IMR-90 (cell line): Measurements from ENCODE around the gene GGA3. TPM values are rescaled to one million over a fixed set of nuclear protein-coding genes. Genes with fewer than 3 reads are reported as not detected.

Experiments used
- ATAC-seq: fragments of 200-7000 bp; cut with Tn5 transposase; 2 replicates; pipeline ENCODE4 v1.9.1; 2020; ENCODE audit warnings: low read depth, mild to moderate bottlenecking, moderate library complexity
- BruUV-seq: library from RNA; stranded (reverse); fragments of 400-500 nt; replicated peaks from 2 replicates; lab custom pipeline; 2021; lab: Mats Ljungman, UMichigan
- CTCF ChIA-PET: fragments of 300-600 bp; formaldehyde crosslinking; extraction: SDS; loops from one replicate; lab custom pipeline; 2021; ENCODE audit warnings: antibody characterized with exemption; lab: Yijun Ruan, JAX
- POLR2A ChIA-PET: fragments of 300-600 bp; sonication (Branson Sonifier 250); formaldehyde crosslinking; loops from one replicate; lab custom pipeline; 2022; ENCODE audit warnings: antibody characterized with exemption; ENCODE audit not compliant: unreplicated experiment; lab: Charles Lee
- DNase-seq: peaks from one replicate; pipeline ENCODE4 v3.0.0; 2013
- H2AFZ ChIP-seq: replicated peaks from 2 replicates; pipeline ENCODE3; 2013; ENCODE audit warnings: low read length, mild to moderate bottlenecking; ENCODE audit not compliant: poor library complexity
- H2AK5ac ChIP-seq: 2 replicates; pipeline ENCODE4 v1.6.1; 2013; ENCODE audit warnings: low read depth, low read length, inconsistent platforms
- H2AK9ac ChIP-seq: replicated peaks from 2 replicates; pipeline ENCODE3; 2013; ENCODE audit warnings: mild to moderate bottlenecking, low read depth, low read length, moderate library complexity; ENCODE audit not compliant: poor library complexity
- H2BK120ac ChIP-seq: 2 replicates; pipeline ENCODE4 v1.6.1; 2013; ENCODE audit warnings: low read depth, low read length, inconsistent platforms
- H2BK15ac ChIP-seq: 3 replicates; pipeline ENCODE4 v1.6.1; 2013; ENCODE audit warnings: low read depth, low read length, inconsistent platforms
- H2BK20ac ChIP-seq: 2 replicates; pipeline ENCODE4 v1.6.1; 2013; ENCODE audit warnings: low read depth, mild to moderate bottlenecking, inconsistent platforms, low read length, moderate library complexity
- H2BK5ac ChIP-seq: 2 replicates; pipeline ENCODE4 v1.6.1; 2013; ENCODE audit warnings: mild to moderate bottlenecking, low read depth, low read length, inconsistent platforms; ENCODE audit not compliant: poor library complexity, severe bottlenecking
- H3K14ac ChIP-seq: replicated peaks from 2 replicates; pipeline ENCODE4 v1.6.1; 2013; ENCODE audit warnings: low read depth, low read length, inconsistent platforms
- H3K18ac ChIP-seq: 2 replicates; pipeline ENCODE4 v1.6.1; 2013; ENCODE audit warnings: low read depth, low read length, control low read depth
- H3K23ac ChIP-seq: 2 replicates; pipeline ENCODE4 v1.6.1; 2013; ENCODE audit warnings: low read depth, low read length, inconsistent platforms
- H3K27ac ChIP-seq: 2 replicates; pipeline ENCODE4 v1.5.1; 2013; ENCODE audit warnings: mild to moderate bottlenecking, control low read depth, low read length; ENCODE audit not compliant: insufficient read depth
- H3K27me3 ChIP-seq: 2 replicates; pipeline ENCODE4 v1.6.1; 2013; ENCODE audit warnings: low read length; ENCODE audit not compliant: control insufficient read depth, insufficient read depth
- H3K36me3 ChIP-seq: 2 replicates; pipeline ENCODE4 v1.6.1; 2013; ENCODE audit warnings: low read length, mixed read lengths; ENCODE audit not compliant: control insufficient read depth, insufficient read depth
- H3K4ac ChIP-seq: 2 replicates; pipeline ENCODE4 v1.6.1; 2013; ENCODE audit warnings: low read depth, low read length, inconsistent platforms
- H3K4me1 ChIP-seq: 2 replicates; pipeline ENCODE4 v1.6.1; 2013; ENCODE audit warnings: low read length, mixed read lengths; ENCODE audit not compliant: control insufficient read depth, insufficient read depth
- H3K4me2 ChIP-seq: 2 replicates; pipeline ENCODE4 v1.6.1; 2013; ENCODE audit warnings: low read depth, mild to moderate bottlenecking, control low read depth, low read length, moderate library complexity
- H3K4me3 ChIP-seq: 2 replicates; pipeline ENCODE4 v1.5.1; 2013; ENCODE audit warnings: low read depth, mild to moderate bottlenecking, control low read depth, low read length, moderate library complexity; ENCODE audit not compliant: insufficient read depth
- H3K56ac ChIP-seq: 2 replicates; pipeline ENCODE4 v1.6.1; 2013; ENCODE audit warnings: low read length, inconsistent platforms; ENCODE audit not compliant: insufficient read depth; ENCODE audit errors: extremely low read depth
- H3K79me1 ChIP-seq, 2 experiments: 2 replicates each; pipeline ENCODE4 v1.6.1; 2013; ENCODE audit warnings: low read length in 2 of 2, inconsistent platforms in 1 of 2, low read depth in 1 of 2
- H3K9ac ChIP-seq: 2 replicates; pipeline ENCODE4 v1.6.1; 2013; ENCODE audit warnings: low read depth, low read length, control low read depth
- H3K9me1 ChIP-seq: 2 replicates; pipeline ENCODE4 v1.6.1; 2013; ENCODE audit warnings: low read length, inconsistent platforms; ENCODE audit not compliant: insufficient read depth
- H3K9me3 ChIP-seq: 2 replicates; pipeline ENCODE4 v1.6.1; 2013; ENCODE audit warnings: low read length; ENCODE audit not compliant: control insufficient read depth, insufficient read depth
- H4K20me1 ChIP-seq: 2 replicates; pipeline ENCODE4 v1.6.1; 2013; ENCODE audit warnings: low read length, inconsistent platforms; ENCODE audit not compliant: insufficient read depth
- H4K5ac ChIP-seq: 2 replicates; pipeline ENCODE4 v1.6.1; 2013; ENCODE audit warnings: mild to moderate bottlenecking, low read depth, low read length, control low read depth
- H4K8ac ChIP-seq, 2 experiments: 2 replicates each; pipeline ENCODE4 v1.6.1; 2013; ENCODE audit warnings: low read depth in 2 of 2, low read length in 2 of 2, control low read depth in 1 of 2, inconsistent platforms in 1 of 2
- H4K91ac ChIP-seq: 2 replicates; pipeline ENCODE4 v1.6.1; 2013; ENCODE audit warnings: low read depth, low read length, inconsistent platforms; ENCODE audit not compliant: insufficient read depth
- BHLHE40 ChIP-seq: fragments of 150-350 bp; IDR thresholded peaks from 2 replicates; pipeline ENCODE4 v1.6.1; 2016; ENCODE audit warnings: mild to moderate bottlenecking, low read depth, low read length
- CEBPB ChIP-seq: IDR thresholded peaks from 2 replicates; pipeline ENCODE4 v1.6.1; 2012; ENCODE audit warnings: low read depth, low read length, improper control_type of control experiment
- CHD1 ChIP-seq: IDR thresholded peaks from 2 replicates; pipeline ENCODE4 v1.6.1; 2012; ENCODE audit warnings: low read depth, low read length, improper control_type of control experiment
- FOS ChIP-seq: fragments of 150-350 bp; IDR thresholded peaks from 2 replicates; pipeline ENCODE4 v1.6.1; 2016; ENCODE audit warnings: low read depth, low read length
- MAFK ChIP-seq: IDR thresholded peaks from 2 replicates; pipeline ENCODE4 v1.6.1; 2012; ENCODE audit warnings: low read depth, low read length, improper control_type of control experiment
- MXI1 ChIP-seq: IDR thresholded peaks from 2 replicates; pipeline ENCODE4 v1.6.1; 2012; ENCODE audit warnings: low read depth, mild to moderate bottlenecking, low read length, moderate library complexity, borderline replicate concordance
- RCOR1 ChIP-seq: IDR thresholded peaks from 2 replicates; pipeline ENCODE4 v1.6.1; 2012; ENCODE audit warnings: mild to moderate bottlenecking, low read length, improper control_type of control experiment; ENCODE audit not compliant: insufficient replicate concordance
- RFX5 ChIP-seq: IDR thresholded peaks from 2 replicates; pipeline ENCODE4 v1.8.0; 2012; ENCODE audit warnings: low read depth, mild to moderate bottlenecking, low read length, moderate library complexity
- WGBS, 2 experiments: methylation state at CpG; one replicate each; pipeline versions ENCODE4 v1.1.5 to v1.1.7; 2013; ENCODE audit warnings: missing lambda C conversion rate in 2 of 2; ENCODE audit not compliant: insufficient read length in 1 of 2; ENCODE audit errors: extremely low coverage in 2 of 2; 5-methylcytosine and 5-hydroxymethylcytosine counted together
- dilution Hi-C: fragments of 300-500 bp; cut with HindIII; formaldehyde crosslinking; loops from one replicate; pipeline ENCODE4 v1.14.3; 2018; ENCODE audit warnings: low sequenced_read_pairs; ENCODE audit not compliant: unreplicated experiment
- in situ Hi-C: fragments of 300-500 bp; cut with MboI; formaldehyde crosslinking; loops from 3 replicates; pipeline ENCODE4 v1.14.3; 2019; ENCODE audit warnings: low sequenced_read_pairs, inconsistent platforms, mixed read lengths
- intact Hi-C: fragments of 100-400 bp; cut with micrococcal nuclease; formaldehyde crosslinking; loops from 2 replicates; pipeline ENCODE4 v1.10.0; 2022
- polyA plus RNA-seq, 3 experiments: library from polyadenylated mRNA; depleted of rRNA; stranded (reverse); fragments of >200 nt; gene quantifications; 2 replicates each; pipeline ENCODE4 v1.2.3, GENCODE V29; 2012; ENCODE audit warnings: low replicate concordance in 1 of 3
- total RNA-seq: library from RNA; depleted of rRNA; stranded (reverse); fragments of >200 nt; gene quantifications from 2 replicates; pipeline ENCODE4 v1.2.3, GENCODE V29; 2012

The GGA3 gene
- total and polyA plus RNA-seq, 2 of the 4 experiments (the other 2 are of a cell fraction) = 15.1 to 35.2 TPM

- H3K56ac ChIP-seq = no peak overlapping the region
- H2BK15ac ChIP-seq = no peak overlapping the region
- H3K9me3 ChIP-seq = no peaks in the 10 kb centered on the region
- peaks cover 5 to 24% of the 10 kb centered on the region in 2 experiments; a peak in 3 of 4 replicates for H3K79me1 ChIP-seq
- TF ChIP-seq BHLHE40 = no peak
- no peak for TF ChIP-seq CHD1
- no peak for TF ChIP-seq RCOR1
- no peak for TF ChIP-seq CEBPB
- TF ChIP-seq MAFK = no peak
- no peak for TF ChIP-seq RFX5
- no peak for TF ChIP-seq MXI1
- TF ChIP-seq FOS = no peak
- H2AK5ac ChIP-seq = no peak overlapping the region
- WGBS, 2 experiments = no CpG with 5 or more reads among the region's 9 CpGs
- dilution Hi-C loops (no loop called here), in situ Hi-C loops (loop anchor here (10.0 kb wide), 2 partner anchors 143 to 243 kb away; no protein-coding TSS in a partner anchor), intact Hi-C loops (loop anchor here (10.0 kb wide), 1 partner anchor 143 kb away; no protein-coding TSS in a partner anchor)
- CTCF ChIA-PET = no interaction called here
- H3K23ac ChIP-seq = no peak overlapping the region
- no peak for ATAC-seq
- no peaks in the 10 kb centered on the region for H3K9me1 ChIP-seq
- no peak overlapping the region for H2BK5ac ChIP-seq
- H4K91ac ChIP-seq = no peak overlapping the region
- H2BK120ac ChIP-seq = no peak overlapping the region
- no peak overlapping the region for H2AK9ac ChIP-seq
- H4K8ac ChIP-seq = no peak overlapping the region
- no peak overlapping the region for H3K18ac ChIP-seq
- H3K36me3 ChIP-seq = peaks cover 17% of the 10 kb centered on the region
- no peak overlapping the region for H3K4me3 ChIP-seq
- DNase-seq = no peak
- H3K14ac ChIP-seq = no peak overlapping the region
- no peak overlapping the region for H3K4ac ChIP-seq
- no peak overlapping the region for H2BK20ac ChIP-seq
- no peak overlapping the region for H3K9ac ChIP-seq
- H3K27me3 ChIP-seq = no peaks in the 10 kb centered on the region
- no peak overlapping the region for H4K5ac ChIP-seq
- no peaks in the 10 kb centered on the region; the same call in 1 of the 2 replicates for H3K4me1 ChIP-seq
- no peaks in the 10 kb centered on the region; the same call in 1 of the 2 replicates for H4K20me1 ChIP-seq
- no peak overlapping the region for H3K27ac ChIP-seq
- POLR2A ChIA-PET = no interaction called here
- H3K4me2 ChIP-seq = no peak overlapping the region
- BruUV-seq = no TSS peak
- no peak overlapping the region for H2AFZ ChIP-seq
Measured at GRCh38 chr17:75208161-75208560, 53.2 kb downstream of the GGA3 start.
